ENCODE measurements around the gene MAPK10.

Gene MAPK10

DNA sequence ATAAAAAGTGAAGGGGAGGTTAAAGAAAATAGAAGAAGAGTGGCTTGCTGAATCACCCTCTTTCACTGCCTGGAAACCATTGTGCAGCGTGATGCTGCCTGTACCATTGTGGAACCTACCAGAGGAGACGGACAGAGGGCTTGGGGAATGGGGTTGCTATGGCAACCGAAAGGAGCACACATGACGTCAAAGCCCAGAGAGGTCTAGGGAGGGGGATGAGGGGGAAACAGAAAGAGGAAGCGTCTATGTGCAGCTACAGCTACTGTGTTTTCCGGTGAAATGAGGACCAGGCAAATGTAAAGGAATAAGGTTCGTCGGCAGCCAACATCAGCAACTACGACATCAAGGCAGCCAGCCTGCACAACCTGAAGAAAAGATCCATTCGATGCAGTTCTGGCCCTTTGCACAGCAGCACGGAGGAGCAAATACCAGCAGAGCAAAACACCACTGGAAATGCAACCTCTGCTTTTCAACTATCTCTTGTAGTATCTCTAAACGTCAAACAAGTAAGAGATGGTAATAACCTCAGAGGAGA, at the start of gene MAPK10:
TSS of gene MAPK10 (minus strand) at position 110 of the 535 bp plus-strand sequence.
- DNase-seq (ENCODE audit: low read depth), result peak; percentile 11

DNA sequence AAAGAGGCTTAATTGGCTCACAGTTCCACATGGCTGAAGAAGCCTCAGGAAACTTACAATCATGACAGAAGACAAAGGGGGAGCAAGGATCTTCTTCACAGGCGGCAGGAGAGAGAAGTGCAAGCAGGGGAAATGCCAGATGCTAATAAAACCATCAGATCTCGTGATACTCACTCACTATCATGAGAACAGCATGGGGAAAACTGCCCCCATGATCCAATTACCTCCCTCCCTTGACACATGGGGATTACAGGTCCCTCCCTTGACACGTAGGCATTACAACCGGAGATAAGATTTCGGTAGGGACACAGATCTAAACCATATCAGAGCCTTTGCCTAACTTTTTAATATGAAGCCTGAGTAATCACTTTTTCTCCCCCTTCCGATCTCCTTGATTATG, 43.7 kb upstream of the MAPK10 start:
- no peak for DNase-seq (ENCODE audit: low read depth)

DNA sequence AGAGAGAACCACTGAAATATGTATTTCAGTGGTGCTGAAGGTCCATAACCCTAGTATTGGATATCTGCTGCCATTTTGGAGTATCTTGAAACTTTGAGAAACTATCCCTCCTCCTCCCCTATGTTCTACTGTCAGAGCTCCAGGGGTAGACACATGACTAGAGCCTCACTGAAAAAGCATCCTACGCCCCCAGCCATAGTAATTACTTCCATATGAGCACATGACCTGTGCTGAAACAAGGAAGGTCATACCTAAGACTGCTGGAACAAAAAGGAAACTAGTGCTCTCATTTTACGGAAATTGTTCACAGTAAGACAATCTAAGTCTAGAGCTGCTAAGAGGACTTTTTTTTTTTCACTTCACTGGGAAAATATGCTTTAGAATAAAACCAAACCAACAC, 42.0 kb upstream of the MAPK10 start:
- no peak for DNase-seq (ENCODE audit: low read depth)

DNA sequence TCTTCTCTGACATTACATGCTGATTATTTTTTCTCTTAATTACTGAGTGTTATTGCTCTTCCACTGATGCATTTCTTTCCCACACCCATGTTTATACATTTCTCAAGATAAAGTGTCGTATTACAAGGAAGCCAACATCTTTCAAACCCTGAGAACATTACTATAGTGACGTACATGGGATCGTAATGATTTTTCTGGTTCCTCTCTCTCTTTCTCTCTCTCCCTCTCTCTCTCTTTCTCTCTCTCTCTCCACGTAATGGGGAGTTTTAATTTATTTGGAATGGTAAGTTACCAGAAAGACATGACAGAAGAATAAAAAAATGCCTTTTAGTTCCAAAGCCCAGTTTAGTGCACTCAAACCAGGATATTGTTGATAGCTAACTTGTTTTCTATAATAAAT, 40.4 kb upstream of the MAPK10 start:
- no peak for DNase-seq (ENCODE audit: low read depth)

DNA sequence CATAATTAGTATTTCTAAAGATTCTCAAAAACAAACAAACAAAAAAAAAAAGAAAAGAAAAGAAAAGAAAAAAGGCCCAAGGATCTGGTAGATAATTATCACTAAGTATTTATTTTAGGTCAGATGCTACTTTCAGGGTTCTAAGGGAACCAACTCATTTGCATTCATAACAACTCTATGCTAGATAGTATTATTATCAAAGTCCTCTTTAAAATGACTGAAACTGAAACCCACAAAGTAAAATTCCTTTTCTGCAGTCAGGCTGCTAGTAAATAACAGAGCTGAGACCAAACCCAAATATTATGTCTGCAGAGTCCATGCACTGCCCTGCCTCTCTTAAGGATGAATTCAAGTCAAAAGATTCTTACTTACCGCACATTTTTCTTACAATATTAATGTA, 38.3 kb upstream of the MAPK10 start:
- no peak for DNase-seq (ENCODE audit: low read depth)

DNA sequence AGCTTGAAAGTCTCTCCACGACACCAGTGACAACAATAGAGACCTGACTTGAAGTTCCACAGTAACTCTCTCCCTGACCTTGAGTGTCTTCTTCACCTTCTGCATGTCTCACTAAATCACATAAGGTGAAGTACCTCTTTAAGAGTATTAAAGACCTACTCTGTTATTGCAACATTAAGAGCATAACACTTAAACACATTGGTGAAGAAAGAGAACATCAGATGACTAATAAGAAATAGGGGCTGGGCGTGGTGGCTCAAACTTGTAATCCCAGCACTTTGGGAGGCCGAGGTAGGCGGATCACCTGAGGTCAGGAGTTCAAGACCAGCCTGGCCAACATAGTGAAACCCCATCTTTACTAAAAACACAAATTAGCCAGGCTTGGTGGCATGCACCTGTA, 33.9 kb upstream of the MAPK10 start:
- no peak for DNase-seq (ENCODE audit: low read depth)

DNA sequence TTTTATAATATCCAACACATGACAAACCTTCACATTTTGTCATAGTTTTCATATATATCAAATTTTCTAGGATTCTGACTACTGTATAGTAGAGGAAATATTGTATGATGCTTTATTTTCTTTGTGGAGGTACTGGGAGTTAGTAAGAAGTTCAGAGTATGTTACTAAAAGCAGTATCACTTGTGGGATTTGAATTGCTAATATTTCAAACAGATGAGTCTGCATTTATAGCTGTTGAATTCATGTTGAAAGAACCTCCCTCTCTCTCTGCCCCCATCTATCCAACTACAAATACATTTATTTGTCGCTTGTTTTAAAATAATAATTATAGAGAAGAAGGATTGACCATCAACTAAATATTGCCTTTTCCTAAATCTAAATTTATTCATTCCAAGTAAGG, 29.8 kb upstream of the MAPK10 start:
- no peak for DNase-seq (ENCODE audit: low read depth)

DNA sequence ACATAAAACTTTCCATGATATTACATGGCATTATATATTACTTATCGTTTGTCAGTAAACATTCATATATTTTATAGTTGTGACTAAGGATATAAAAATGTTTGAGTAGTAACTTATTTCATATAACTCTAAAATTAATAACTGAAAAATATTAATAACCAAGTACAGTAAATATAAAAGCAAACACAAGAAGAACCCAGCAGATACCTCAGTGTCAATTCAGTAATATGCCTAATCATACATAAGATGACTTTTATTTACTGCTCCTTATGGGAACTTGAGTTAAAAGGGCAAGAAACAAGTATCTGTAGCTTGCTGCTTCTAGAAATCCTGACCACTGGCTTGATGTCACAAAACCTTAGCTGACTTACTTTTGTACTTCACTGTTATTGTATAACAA, 28.4 kb upstream of the MAPK10 start:
- no peak for DNase-seq (ENCODE audit: low read depth)

DNA sequence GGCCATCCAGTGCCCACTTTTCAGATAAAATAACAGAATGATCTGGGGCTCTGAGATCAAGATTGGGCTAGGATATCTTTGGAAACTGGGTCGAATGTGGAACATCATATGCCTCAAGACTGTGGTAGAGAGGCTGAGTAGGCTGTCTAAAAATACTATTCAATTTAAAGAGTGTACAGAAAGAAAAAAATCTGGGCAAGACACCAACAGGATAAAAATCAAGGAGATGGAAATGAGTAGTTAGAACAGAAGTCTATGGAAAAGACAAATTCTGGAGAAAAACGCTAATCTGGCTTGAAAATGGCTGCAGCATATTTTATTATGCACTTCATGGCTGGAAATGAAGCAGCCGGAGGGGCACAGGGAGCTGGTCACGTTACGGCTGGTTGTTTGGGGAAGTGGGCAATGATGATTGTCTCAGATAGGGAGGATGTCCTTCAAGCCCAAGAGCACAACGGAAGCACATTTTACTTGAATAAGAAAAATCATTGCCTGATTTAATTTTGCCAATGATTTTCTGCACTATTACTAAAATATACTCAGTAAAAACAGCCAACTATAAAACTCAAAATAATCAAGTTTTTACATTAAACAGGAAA, 27.1 kb upstream of the MAPK10 start:
- DNase-seq (ENCODE audit: low read depth), result no peak

DNA sequence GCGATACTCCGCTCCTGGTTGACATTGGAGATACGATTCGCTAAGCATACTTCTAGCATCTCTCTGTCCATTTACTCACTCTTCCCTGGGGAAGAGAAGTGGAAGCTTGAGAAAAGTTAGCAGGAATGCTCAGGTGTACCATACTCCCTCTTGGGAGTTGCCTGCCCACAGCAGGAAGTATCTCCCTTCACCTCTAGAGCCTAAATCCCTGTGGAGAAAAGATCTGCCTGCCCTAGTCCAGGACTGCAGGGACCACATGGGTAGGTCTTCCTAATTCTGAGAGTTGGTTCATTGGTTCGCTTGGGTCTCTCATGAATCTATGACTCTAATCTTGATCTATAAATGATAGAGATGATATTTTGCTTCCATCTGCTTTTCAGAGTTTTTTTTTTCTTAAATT, 26.3 kb upstream of the MAPK10 start:
- no peak for DNase-seq (ENCODE audit: low read depth)

DNA sequence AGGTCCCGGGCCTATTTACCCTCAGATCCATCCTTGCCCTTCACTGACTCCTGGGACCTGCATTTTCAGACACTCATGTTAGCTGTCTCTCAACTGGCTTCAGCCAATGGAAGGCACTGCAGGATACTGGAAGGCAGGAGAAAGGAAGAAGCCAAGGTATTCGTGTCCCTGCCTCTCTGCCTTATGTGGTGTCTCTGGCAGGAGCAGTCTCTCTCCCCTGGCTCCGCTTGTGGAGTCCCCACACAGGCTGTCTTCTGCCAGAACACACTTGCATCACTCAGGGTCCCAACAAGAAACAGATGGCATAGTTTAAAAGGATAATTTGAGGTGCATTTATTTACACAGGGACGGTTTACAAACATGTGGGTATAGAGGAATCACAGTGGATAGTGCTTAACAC, 21.6 kb upstream of the MAPK10 start:
- DNase-seq (ENCODE audit: low read depth), result no peak

DNA sequence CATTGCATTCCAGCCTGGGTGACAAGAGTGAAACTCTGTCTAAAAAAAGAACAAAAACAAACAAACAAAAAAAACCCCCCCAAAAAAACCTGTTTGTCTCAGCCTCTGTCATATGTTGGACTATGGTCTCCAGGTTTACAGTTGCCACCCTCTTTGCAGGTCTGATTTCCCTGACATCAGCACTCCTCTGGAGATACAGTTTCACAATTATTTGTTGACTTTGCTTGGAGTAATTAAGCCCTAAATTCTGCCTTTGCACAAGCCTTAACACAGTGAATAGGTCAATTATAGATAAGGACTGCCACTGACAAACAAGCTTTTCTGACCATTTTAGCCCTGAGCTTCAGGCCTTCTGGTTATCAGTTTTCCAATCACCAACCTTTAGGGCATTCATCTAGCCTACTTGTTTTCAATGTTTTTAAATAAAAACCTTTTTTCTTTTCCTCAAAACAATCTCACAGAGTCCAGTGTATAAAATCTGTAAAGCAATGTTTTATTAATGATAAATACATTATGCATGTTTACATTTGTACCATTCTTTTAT, 20.4 kb upstream of the MAPK10 start:
- DNase-seq (ENCODE audit: low read depth), result no peak

DNA sequence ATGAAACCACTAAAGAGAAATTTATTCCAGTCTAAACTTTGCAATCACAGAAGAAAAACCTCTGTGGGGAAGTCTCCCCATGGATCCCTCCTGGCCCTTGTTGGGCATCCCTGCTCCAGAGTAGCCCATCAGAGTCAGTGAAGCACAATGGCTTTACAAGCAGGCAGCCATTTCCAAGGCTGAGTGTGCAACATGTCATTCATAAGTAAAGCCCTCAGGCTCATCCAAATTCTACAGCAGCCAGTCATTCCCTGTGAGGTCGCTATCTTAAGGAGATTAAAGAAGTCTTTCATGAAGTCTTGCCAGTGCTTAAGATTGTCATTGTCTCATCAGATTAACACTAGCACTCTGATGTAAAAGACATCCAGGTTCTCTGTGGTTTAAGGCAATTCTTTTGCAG, 17.0 kb upstream of the MAPK10 start:
- no peak for DNase-seq (ENCODE audit: low read depth)

DNA sequence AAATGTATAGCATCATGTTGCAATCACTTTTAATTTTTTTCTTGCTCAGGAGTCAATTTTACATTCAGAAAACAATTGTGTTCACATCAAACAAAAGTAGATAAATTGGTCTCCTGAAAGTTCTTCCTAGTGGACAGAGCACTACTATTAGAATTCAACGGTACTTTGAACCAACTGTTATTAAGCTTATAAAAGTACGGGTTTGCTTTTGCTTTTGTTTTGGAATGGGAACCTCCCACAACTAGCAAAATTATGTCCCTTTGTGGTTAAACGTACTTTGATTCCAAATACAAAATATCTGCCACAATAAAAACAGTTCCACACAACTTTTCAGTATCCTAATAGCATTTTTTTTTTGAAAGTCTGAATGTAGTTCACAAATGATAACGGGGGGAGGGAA, 8.6 kb upstream of the MAPK10 start:
- DNase-seq (ENCODE audit: low read depth), result no peak

DNA sequence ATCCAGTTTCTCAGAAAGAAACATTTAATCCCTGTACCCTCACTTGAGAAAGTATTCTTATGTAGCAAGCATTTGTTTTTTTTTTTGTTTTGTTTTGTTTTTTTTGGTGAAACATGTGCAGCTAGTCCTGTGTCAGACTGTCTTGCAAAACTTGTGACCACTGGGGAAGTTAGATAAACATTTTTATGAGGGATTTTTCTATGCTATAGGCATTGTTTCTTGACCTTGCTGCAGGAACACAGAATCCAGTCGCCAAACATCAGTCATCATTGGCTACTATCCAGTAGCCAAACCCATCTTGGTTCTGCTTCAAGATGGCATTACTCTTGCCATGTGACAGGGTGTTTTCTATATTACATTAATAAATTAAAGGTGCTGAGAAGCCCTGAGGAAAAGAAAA, 7.7 kb upstream of the MAPK10 start:
- no peak for DNase-seq (ENCODE audit: low read depth)

DNA sequence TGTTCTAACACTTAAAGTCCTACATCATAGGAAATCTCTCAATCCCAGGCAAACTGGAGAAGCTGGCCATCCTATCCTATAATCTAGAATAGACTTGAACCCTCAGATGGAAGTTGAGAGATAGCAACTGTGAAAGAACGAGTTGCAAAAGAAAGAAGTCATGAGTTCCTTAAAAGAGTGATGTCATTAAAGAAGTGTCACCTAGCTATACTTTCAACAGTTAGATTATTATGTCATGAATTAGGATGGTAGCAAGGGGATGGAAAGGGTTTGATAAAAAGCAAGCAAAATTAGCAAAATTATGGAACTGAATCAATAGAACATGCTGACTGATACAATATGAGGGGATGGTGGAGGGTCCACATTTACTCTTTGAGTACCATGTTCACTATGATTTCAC, 7.1 kb upstream of the MAPK10 start:
- DNase-seq (ENCODE audit: low read depth), result no peak

DNA sequence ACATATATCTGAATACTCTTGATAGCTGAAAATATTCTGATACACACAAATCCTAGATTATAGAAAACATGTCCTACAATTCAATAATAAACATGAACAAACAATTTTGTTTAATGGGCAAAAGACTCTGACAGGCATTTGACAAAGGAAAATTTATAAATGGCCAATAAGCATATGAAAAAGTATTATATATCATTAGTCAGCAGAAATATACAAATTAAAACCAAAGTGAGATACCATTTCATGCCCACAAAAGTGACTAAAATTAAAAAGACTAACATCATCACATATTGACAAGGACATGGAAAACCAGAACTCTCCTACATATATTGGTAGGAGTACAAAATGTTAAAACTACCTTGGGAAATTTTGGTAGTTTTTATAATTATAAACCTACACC, 2.7 kb upstream of the MAPK10 start:
- no peak for DNase-seq (ENCODE audit: low read depth)

DNA sequence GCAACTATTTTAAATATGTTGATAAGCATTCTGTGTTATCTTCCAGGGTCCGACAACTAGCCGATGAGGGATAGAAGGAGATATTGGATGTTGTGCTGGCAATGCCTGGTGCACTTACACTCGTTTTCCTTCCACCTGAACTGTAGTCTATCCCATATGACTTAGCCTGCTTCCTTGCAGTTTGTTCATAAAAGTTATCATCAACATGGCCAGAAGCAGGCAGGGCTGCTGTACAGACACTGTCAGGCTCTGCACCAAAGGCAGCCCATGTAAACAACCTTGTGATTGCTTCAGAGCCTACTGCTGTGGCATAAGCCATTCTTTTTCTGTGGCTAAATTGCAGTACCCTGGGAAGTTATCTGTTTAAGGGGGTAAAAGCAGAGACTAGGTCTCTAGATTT, 1.6 kb downstream of the MAPK10 start:
- DNase-seq (ENCODE audit: low read depth), result no peak

DNA sequence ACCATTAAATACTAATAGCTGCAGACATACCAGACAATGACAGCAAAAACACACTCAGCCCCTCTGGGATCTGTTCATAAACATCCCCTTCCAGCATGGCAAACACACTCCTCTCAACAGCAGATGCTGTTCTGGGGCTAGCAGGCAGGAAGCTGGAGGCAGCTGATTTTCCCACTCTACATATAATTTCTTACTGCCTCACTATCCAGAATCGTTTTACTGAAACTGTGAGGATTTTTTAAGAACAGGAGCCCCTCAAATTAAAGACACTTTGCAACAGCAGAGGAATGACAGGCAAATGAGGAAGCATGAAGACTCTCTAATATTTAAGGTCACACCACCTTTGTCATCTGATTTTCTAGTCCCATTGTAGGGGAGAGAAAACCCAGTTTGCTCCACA, 2.2 kb downstream of the MAPK10 start:
- DNase-seq (ENCODE audit: low read depth), result no peak

DNA sequence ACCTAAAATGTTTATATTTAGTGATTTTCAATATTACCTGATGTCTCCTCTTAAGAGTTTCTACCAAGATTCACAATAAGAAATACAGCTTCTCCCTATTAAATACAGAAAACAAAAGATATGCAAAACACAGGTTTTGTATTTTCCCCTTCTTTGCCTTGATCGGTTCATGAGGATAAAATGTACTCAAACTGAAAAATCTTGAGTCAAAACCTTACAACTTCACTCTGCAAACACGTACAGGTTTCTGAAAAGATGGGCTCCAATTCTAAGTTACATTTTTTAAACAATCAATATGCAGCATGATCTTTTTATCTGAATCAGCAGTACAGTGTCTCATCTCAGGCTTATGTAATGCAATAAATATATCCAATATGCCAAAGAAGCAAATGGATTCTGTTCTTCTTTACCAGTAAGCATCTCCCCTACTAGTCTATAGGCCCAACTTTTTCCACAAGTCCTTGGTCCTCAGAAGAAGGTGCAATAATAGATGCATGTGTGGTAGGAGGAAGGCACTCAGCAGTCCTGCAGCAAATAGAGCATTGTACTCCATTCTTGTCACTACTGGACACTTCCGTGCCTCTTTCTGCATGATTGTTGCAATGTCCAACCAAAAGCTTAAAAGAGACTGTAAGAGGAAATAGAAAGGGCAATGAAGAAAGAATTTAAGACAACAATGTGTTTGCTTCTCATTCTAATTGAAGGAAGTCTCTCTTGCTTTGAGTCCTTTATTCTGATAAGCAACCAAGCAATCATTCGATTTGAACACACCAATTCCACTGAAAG, 3.2 kb downstream of the MAPK10 start:
- no peak for DNase-seq (ENCODE audit: low read depth)

DNA sequence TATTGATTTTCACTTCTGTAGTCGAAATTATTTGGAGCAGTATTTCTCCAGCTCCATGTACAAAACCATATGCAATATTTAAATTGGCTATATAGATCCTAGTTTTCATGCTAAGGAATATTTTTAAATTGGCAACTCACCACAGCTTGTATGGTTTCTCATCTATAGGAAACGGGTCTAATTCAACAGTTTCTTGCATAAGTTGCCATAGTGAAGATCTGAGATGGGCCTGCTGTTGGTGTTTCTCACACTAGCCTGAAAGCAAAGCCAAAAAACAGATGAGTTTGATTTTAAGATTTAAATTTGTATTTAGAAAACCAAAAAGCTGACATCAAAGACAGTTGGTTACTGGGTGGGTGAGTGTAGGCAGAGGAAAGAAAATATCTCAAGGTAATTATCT, 5.5 kb downstream of the MAPK10 start:
- no peak for DNase-seq (ENCODE audit: low read depth)

DNA sequence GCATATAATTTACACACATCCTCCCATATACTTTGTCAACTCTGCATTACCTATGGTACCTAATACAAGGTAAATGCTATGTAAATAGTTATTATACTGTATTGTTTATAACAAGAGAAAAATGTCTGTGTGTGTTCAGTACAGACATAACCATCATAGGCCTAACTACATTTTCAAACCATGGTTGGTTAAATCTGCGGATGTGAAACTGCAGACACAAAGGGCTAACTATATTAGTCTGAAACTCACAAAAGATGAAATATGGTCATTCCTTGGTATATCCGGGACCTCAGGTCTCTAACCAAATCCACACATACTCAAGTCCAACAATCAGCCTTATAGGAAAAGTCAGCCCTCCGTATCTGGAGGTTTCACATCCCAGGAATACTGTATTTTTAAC, 13.5 kb downstream of the MAPK10 start:
- DNase-seq (ENCODE audit: low read depth), result no peak

DNA sequence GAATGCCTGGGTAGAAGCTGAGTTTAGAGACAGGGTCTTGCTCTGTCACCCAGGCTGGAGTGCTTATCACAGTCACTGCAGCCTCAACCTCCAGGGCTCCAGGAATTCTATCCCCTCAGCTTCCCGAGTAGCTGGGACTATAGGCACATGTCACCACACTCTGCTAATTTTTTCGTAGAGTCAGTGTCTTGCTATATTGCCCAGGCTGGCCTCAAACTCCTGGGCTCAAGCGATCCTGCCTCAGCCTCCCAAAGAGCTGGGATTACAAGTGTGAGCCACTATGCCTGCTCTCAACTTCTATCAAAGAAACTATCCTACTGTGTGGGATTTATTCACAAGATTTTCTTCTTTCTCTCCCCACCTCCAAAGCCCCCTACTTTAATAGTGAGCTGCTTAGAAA, 15.7 kb downstream of the MAPK10 start:
- DNase-seq (ENCODE audit: low read depth), result no peak

DNA sequence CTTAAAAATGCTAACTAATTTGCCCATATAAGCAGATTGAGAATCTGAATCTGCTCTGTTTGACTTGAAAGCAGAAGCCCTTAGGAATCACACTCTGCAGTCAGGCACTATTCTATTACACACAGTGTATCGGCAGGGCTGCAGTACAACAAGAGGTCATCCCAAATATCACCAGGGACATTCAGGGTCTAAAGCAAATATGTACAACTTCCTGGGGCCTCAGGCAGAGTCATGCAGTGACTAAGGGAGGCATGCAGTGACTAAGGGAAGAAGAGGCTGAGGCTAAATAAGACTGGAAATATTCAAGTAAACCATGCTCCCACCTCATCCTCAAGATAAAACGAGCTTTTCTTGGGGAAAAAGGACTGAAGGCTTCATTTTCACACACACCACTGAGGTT, 20.9 kb downstream of the MAPK10 start:
- DNase-seq (ENCODE audit: low read depth), result no peak

All from stimulated activated CD8-positive, alpha-beta memory T cell treated with anti-CD3 and anti-CD28 coated beads, Interleukin-4, amount 100 ng/mL, for 24 hours (primary cell).